Measurements from ENCODE around the gene ZNF653.
"Not testable (repeated sequence)": the region's sequence is repeated elsewhere in the genome, so short reads cannot be mapped to it uniquely, and the experiment has no call there.

The ZNF653 gene

GRCh38 chr19:11480715-11481533 lies 24.7 kb downstream of the ZNF653 start, which contains the start of gene ELAVL3:
Gene ELAVL3 (minus strand): TSS chr19:11481046. CDS start chr19:11480608, 438 bp downstream.
- peak; percentile 60 to 78 for DNase-seq

- DNase-seq: peak in 1 of 2 experiments; percentile 58
These were observed 25.5 kb downstream of the ZNF653 start for GRCh38 chr19:11479898-11480714.

GRCh38 chr19:11479090-11479897 lies 26.3 kb downstream of the ZNF653 start:
- DNase-seq: peak in 1 of 2 experiments; percentile 36

- peak in 1 of 2 experiments; percentile 20 for DNase-seq
These were observed 27.2 kb downstream of the ZNF653 start for GRCh38 chr19:11478167-11479089.

GRCh38 chr19:11475861-11476260 lies 29.8 kb downstream of the ZNF653 start:
- DNase-seq: no peak

GRCh38 chr19:11475343-11475742 lies 30.3 kb downstream of the ZNF653 start:
- DNase-seq: not testable (repeated sequence)

GRCh38 chr19:11473725-11474124 lies 31.9 kb downstream of the ZNF653 start:
- no peak for DNase-seq

GRCh38 chr19:11468266-11468845 lies 37.3 kb downstream of the ZNF653 start:
- DNase-seq: not testable (repeated sequence)

GRCh38 chr19:11465600-11465999 lies 40.0 kb downstream of the ZNF653 start:
- peak in 1 of 2 experiments; percentile 44 for DNase-seq

- DNase-seq: no peak
These were observed 41.0 kb downstream of the ZNF653 start for GRCh38 chr19:11464333-11465265.

- DNase-seq: no peak
These were observed 42.2 kb downstream of the ZNF653 start for GRCh38 chr19:11463391-11463790.

- no peak for DNase-seq
These were observed 44.2 kb downstream of the ZNF653 start for GRCh38 chr19:11461453-11461852.

- DNase-seq: no peak
These were observed 45.4 kb downstream of the ZNF653 start for GRCh38 chr19:11460207-11460606.

- DNase-seq: not testable (repeated sequence)
These were observed 46.7 kb downstream of the ZNF653 start for GRCh38 chr19:11458912-11459311.

- no peak for DNase-seq
These were observed 47.3 kb downstream of the ZNF653 start for GRCh38 chr19:11458236-11458900.

- no peak for DNase-seq
These were observed 47.8 kb downstream of the ZNF653 start for GRCh38 chr19:11457831-11458230.

- no peak for DNase-seq
These were observed 48.5 kb downstream of the ZNF653 start for GRCh38 chr19:11457115-11457514.

- no peak for DNase-seq
These were observed 49.0 kb downstream of the ZNF653 start for GRCh38 chr19:11456659-11457058.

GRCh38 chr19:11455233-11455554 lies 50.4 kb downstream of the ZNF653 start:
- not testable (repeated sequence) for DNase-seq

Measured in NCI-H524 (cell line).